Cardiac muscle cell (in vitro differentiated cells and primary cell): ENCODE results near the gene TYRP1. TPM values are rescaled to one million over a fixed set of nuclear protein-coding genes. Genes with fewer than 3 reads are reported as not detected.

ENCODE experiments used
- DNase-seq, 2 donors: peaks; one replicate each; pipeline versions ENCODE4 v3.0.0 to v3.0.0-alpha.2; 2010 to 2017; ENCODE audit warnings: low read depth in 1 of 2, low spot score in 1 of 2
- H3K27ac ChIP-seq: fragments of 200-600 bp; sonication (generic); 2 replicates; pipeline ENCODE4 v1.5.1; 2016
- H3K27me3 ChIP-seq: fragments of 200-600 bp; sonication (generic); 2 replicates; pipeline ENCODE4 v1.6.0; 2016; ENCODE audit warnings: control low read depth
- H3K36me3 ChIP-seq: fragments of 200-600 bp; sonication (generic); 2 replicates; pipeline ENCODE4 v1.5.1; 2016; ENCODE audit warnings: control low read depth
- H3K4me1 ChIP-seq: fragments of 200-600 bp; sonication (generic); 2 replicates; pipeline ENCODE4 v1.8.1; 2017; ENCODE audit warnings: low read depth, mild to moderate bottlenecking, mixed run types
- H3K4me3 ChIP-seq: fragments of 200-600 bp; sonication (generic); 2 replicates; pipeline ENCODE4 v1.5.1; 2016; ENCODE audit warnings: mild to moderate bottlenecking
- H3K9me3 ChIP-seq: fragments of 200-600 bp; sonication (generic); 2 replicates; pipeline ENCODE4 v1.5.1; 2017; ENCODE audit warnings: low read depth, mild to moderate bottlenecking, control low read depth
- CTCF ChIP-seq: IDR thresholded peaks from 2 replicates; pipeline ENCODE4 v1.5.1; 2012; ENCODE audit warnings: low read depth, mild to moderate bottlenecking, low read length
- polyA plus RNA-seq: library from polyadenylated mRNA; unstranded; fragments of >200 nt; fragmentation: Nextera tagmentation; extraction: Ambion mirVana; gene quantifications from 2 replicates; pipeline ENCODE4 v1.2.1, GENCODE V29; 2016
- total RNA-seq: library from RNA; depleted of rRNA; stranded (reverse); fragments of >200 nt; gene quantifications from 2 replicates; pipeline ENCODE4 v1.2.3, GENCODE V29; 2016

Gene TYRP1
- total and polyA plus RNA-seq, 2 experiments from 2014 or later, result 0.48 to 0.59 TPM

- DNase-seq, result no peak
- Histone ChIP-seq H3K9me3 (no peaks in the 10 kb centered on the region), H3K36me3 (no peaks in the 10 kb centered on the region), H3K4me1 (no peaks in the 10 kb centered on the region), H3K4me3 (no peak overlapping the region), H3K27me3 (no peaks in the 10 kb centered on the region), H3K27ac (no peak overlapping the region)
- TF ChIP-seq CTCF, result no peak
Observed at GRCh38 chr9:12703996-12704395, 10.8 kb downstream of the TYRP1 start.

- H3K27ac ChIP-seq, result no peak overlapping the region
- no peaks in the 10 kb centered on the region for H3K9me3 ChIP-seq
- no peaks in the 10 kb centered on the region for H3K36me3 ChIP-seq
- no peak overlapping the region for H3K4me3 ChIP-seq
- H3K4me1 ChIP-seq, result no peaks in the 10 kb centered on the region
- H3K27me3 ChIP-seq, result no peaks in the 10 kb centered on the region
- no peak for DNase-seq
- TF ChIP-seq CTCF, result no peak
Observed at GRCh38 chr9:12705738-12706391, 12.7 kb downstream of the TYRP1 start.

- peak in 1 of 2 donors; percentile 65 for DNase-seq
- no peak for TF ChIP-seq CTCF
- no peak overlapping the region for H3K27ac ChIP-seq
Observed at GRCh38 chr9:12708562-12709298, 15.5 kb downstream of the TYRP1 start.

GRCh38 chr9:12712532-12712931 lies 19.3 kb downstream of the TYRP1 start:
- no peak for TF ChIP-seq CTCF
- Histone ChIP-seq H3K4me3 (no peak overlapping the region), H3K4me1 (peaks cover 5% of the 10 kb centered on the region), H3K27me3 (no peaks in the 10 kb centered on the region), H3K36me3 (no peaks in the 10 kb centered on the region), H3K9me3 (no peaks in the 10 kb centered on the region), H3K27ac (no peak overlapping the region)
- DNase-seq, result no peak

More at GRCh38 chr9:12708562-12709298, 15.5 kb downstream of the TYRP1 start:
- H3K4me1 ChIP-seq, result no peaks in the 10 kb centered on the region
- H3K27me3 ChIP-seq, result no peaks in the 10 kb centered on the region
- H3K36me3 ChIP-seq, result no peaks in the 10 kb centered on the region
- H3K4me3 ChIP-seq, result no peak overlapping the region
- H3K9me3 ChIP-seq, result no peaks in the 10 kb centered on the region

- Histone ChIP-seq H3K27me3 (no peaks in the 10 kb centered on the region), H3K27ac (no peak overlapping the region), H3K9me3 (no peaks in the 10 kb centered on the region), H3K4me3 (no peak overlapping the region), H3K36me3 (no peaks in the 10 kb centered on the region), H3K4me1 (peaks cover 13% of the 10 kb centered on the region)
- no peak for TF ChIP-seq CTCF
- no peak for DNase-seq
Observed at GRCh38 chr9:12715268-12715667, 22.1 kb downstream of the TYRP1 start.
